ENCODE results near the gene IGF1R. TPM values are rescaled to one million over a fixed set of nuclear protein-coding genes. Genes with fewer than 3 reads are reported as not detected.

IGF1R gene
- total RNA-seq, 1 donor from 2014 or later, result 23.5 TPM

DNA sequence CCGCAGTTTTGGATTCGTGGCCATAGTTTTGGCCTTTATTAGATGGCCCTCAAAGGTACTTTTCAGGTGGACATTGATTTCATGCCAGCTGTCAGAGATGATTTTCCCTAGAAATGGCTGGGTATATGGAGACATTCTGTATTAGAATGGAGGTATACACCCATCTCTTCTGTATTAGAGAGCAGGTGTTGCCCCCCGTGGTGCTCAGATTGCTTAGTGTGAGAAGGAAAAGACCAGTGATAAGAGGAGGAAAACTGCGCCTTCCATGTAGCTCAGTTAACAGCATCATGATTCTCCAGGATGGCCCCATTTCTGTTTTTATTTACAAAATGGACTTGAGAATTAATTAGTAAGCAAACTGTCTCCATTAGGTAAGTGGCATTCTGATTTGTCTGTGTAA, 145.9 kb downstream of the IGF1R start:
- H3K9me3 Mint-ChIP-seq, result no peaks in the 10 kb centered on the region
- Histone ChIP-seq H3K4me2 (no peak overlapping the region), H3K9me3 (ENCODE audit: low read depth) (no peaks in the 10 kb centered on the region), H3K9ac (no peak overlapping the region), H3K36me3 (no peaks in the 10 kb centered on the region), H3K79me2 (ENCODE audit: low read depth) (peaks cover 100% of the 10 kb centered on the region), H3K27me3 (no peaks in the 10 kb centered on the region), H3K27ac (no peak overlapping the region), H3K4me3 (no peak overlapping the region), H3K4me1 (peaks cover 52% of the 10 kb centered on the region), H3F3A (ENCODE audit: low read depth) (peaks cover 12% of the 10 kb centered on the region), H2AFZ (replicated peaks) (no peak overlapping the region), H4K20me1 (ENCODE audit: low read depth) (peaks cover 100% of the 10 kb centered on the region)
- H3K4me3 Mint-ChIP-seq, result no peak overlapping the region
- no peak for DNase-seq (ENCODE audit: low spot score)
- no peaks in the 10 kb centered on the region for H3K36me3 Mint-ChIP-seq
- peaks cover 83% of the 10 kb centered on the region for H3K4me1 Mint-ChIP-seq
- TF ChIP-seq, protein P1, sequence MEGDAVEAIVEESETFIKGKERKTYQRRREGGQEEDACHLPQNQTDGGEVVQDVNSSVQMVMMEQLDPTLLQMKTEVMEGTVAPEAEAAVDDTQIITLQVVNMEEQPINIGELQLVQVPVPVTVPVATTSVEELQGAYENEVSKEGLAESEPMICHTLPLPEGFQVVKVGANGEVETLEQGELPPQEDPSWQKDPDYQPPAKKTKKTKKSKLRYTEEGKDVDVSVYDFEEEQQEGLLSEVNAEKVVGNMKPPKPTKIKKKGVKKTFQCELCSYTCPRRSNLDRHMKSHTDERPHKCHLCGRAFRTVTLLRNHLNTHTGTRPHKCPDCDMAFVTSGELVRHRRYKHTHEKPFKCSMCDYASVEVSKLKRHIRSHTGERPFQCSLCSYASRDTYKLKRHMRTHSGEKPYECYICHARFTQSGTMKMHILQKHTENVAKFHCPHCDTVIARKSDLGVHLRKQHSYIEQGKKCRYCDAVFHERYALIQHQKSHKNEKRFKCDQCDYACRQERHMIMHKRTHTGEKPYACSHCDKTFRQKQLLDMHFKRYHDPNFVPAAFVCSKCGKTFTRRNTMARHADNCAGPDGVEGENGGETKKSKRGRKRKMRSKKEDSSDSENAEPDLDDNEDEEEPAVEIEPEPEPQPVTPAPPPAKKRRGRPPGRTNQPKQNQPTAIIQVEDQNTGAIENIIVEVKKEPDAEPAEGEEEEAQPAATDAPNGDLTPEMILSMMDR (IDR thresholded peaks at IDR 0.05), result no peak
- TF ChIP-seq EZH2phosphoT487 (IDR thresholded peaks at IDR 0.05) (no peak), EZH2 (IDR thresholded peaks at IDR 0.05) (no peak)
- no peak overlapping the region for H3K27ac Mint-ChIP-seq
- H3K27me3 Mint-ChIP-seq (ENCODE audit: insufficient read depth, low read depth), result peaks cover 3% of the 10 kb centered on the region

DNA sequence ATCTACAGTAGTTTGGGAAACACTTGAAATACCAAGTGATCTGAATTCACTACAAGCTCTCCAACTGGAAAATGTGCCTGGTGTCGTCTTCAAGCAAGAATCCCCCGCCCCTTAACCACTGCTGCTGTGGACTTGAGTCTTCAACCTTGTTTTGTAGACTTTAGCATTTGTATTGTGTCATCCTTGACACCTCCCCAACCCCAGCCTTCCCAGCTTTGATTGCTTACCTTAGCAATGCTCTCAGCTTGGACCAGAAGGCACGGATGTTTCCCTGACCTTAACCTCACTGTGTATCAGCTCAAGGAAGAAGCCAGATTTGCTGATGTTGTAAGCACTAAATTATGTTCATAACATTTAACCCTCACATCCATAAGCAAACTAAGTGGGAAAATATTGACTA, 146.4 kb downstream of the IGF1R start:
- Histone ChIP-seq H3K27me3 (no peaks in the 10 kb centered on the region), H4K20me1 (ENCODE audit: low read depth) (peaks cover 100% of the 10 kb centered on the region), H3K9ac (no peak overlapping the region), H3K4me2 (no peak overlapping the region), H3K36me3 (no peaks in the 10 kb centered on the region), H3K9me3 (ENCODE audit: low read depth) (no peaks in the 10 kb centered on the region), H3K4me3 (no peak overlapping the region), H3K27ac (no peak overlapping the region), H3K79me2 (ENCODE audit: low read depth) (peaks cover 100% of the 10 kb centered on the region), H2AFZ (replicated peaks) (no peak overlapping the region), H3F3A (ENCODE audit: low read depth) (peaks cover 18% of the 10 kb centered on the region), H3K4me1 (peaks cover 51% of the 10 kb centered on the region)
- H3K9me3 Mint-ChIP-seq, result no peaks in the 10 kb centered on the region
- no peaks in the 10 kb centered on the region for H3K36me3 Mint-ChIP-seq
- TF ChIP-seq, protein P1 (IDR thresholded peaks at IDR 0.05), result no peak
- TF ChIP-seq EZH2 (IDR thresholded peaks at IDR 0.05) (no peak), EZH2phosphoT487 (IDR thresholded peaks at IDR 0.05) (no peak)
- peaks cover 3% of the 10 kb centered on the region for H3K27me3 Mint-ChIP-seq (ENCODE audit: insufficient read depth, low read depth)
- H3K4me3 Mint-ChIP-seq, result no peak overlapping the region
- peak overlapping the region; percentile 67 for H3K27ac Mint-ChIP-seq
- DNase-seq (ENCODE audit: low spot score), result no peak
- peaks cover 83% of the 10 kb centered on the region for H3K4me1 Mint-ChIP-seq

DNA sequence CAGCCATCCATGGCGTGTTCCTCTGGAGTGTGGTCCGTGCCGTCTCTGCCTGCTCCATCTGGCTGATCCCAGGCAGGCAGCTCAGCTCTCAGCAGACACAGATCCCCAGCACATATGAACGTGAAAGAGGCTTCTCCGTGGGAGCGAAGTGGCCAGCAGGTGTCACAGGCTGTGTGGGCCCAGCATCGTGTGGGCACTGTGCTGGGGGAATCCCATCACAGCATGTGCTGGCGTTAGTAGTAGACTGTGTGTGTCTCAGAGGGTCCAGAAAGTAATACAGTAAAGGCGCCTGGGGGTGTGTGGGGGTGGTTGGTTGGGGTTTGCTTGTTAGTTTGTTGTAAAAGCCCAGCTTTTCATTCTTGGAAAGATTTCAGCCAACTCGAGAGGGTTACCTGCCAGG, 147.6 kb downstream of the IGF1R start:
- no peaks in the 10 kb centered on the region for H3K9me3 Mint-ChIP-seq
- Histone ChIP-seq H3K9me3 (ENCODE audit: low read depth) (no peaks in the 10 kb centered on the region), H2AFZ (replicated peaks) (no peak overlapping the region), H3K36me3 (no peaks in the 10 kb centered on the region), H3K4me1 (peaks cover 51% of the 10 kb centered on the region), H3K79me2 (ENCODE audit: low read depth) (peaks cover 92% of the 10 kb centered on the region), H3F3A (ENCODE audit: low read depth) (peaks cover 25% of the 10 kb centered on the region), H3K27ac (no peak overlapping the region), H3K4me3 (no peak overlapping the region), H4K20me1 (ENCODE audit: low read depth) (peaks cover 100% of the 10 kb centered on the region), H3K4me2 (no peak overlapping the region), H3K9ac (no peak overlapping the region), H3K27me3 (no peaks in the 10 kb centered on the region)
- peaks cover 82% of the 10 kb centered on the region for H3K4me1 Mint-ChIP-seq
- DNase-seq (ENCODE audit: low spot score), result no peak
- H3K36me3 Mint-ChIP-seq, result no peaks in the 10 kb centered on the region
- H3K27me3 Mint-ChIP-seq (ENCODE audit: insufficient read depth, low read depth), result peaks cover 6% of the 10 kb centered on the region
- H3K27ac Mint-ChIP-seq, result peak overlapping the region; percentile 46
- no peak for TF ChIP-seq EZH2 (IDR thresholded peaks at IDR 0.05)
- TF ChIP-seq, protein P1 (IDR thresholded peaks at IDR 0.05), result no peak
- TF ChIP-seq EZH2phosphoT487 (IDR thresholded peaks at IDR 0.05), result no peak
- H3K4me3 Mint-ChIP-seq, result peak overlapping the region; percentile 60

Measured in neural progenitor cell (in vitro differentiated cells).